ENCODE results near the gene RBX1. TPM values are rescaled to one million over a fixed set of nuclear protein-coding genes. Genes with fewer than 3 reads are reported as not detected.

RBX1 gene
- total and polyA plus RNA-seq, 2 experiments from 2014 or later, result 31.7 to 340 TPM

- TF ChIP-seq ZNF462 (CRISPR knock-in tag; IDR thresholded peaks at IDR 0.05), result no peak
Measured at GRCh38 chr22:41015003-41015402, 63.8 kb downstream of the RBX1 start (continued).

GRCh38 chr22:41021061-41021612, 70.0 kb downstream of the RBX1 start:
- no peak for TF ChIP-seq CTCF (conservative IDR thresholded peaks at IDR 0.05; ENCODE audit: low read depth in 2 of 2)
- no peak for TF ChIP-seq STAT1 (IDR thresholded peaks at IDR 0.05; ENCODE audit: unreplicated experiment)
- TF ChIP-seq JUNB (IDR thresholded peaks at IDR 0.05; ENCODE audit: unreplicated experiment), result no peak
- TF ChIP-seq POLR2AphosphoS5 (IDR thresholded peaks at IDR 0.05; ENCODE audit: low read depth), result no peak
- TF ChIP-seq ZNF114 (CRISPR knock-in tag; IDR thresholded peaks at IDR 0.05), result no peak
- TF ChIP-seq ZNF331 (CRISPR knock-in tag; IDR thresholded peaks at IDR 0.05; ENCODE audit: low read depth), result no peak
- TF ChIP-seq NANOG (IDR thresholded peaks at IDR 0.05; ENCODE audit: borderline replicate concordance), result no peak
- TF ChIP-seq EZH2phosphoT487 (IDR thresholded peaks at IDR 0.05; ENCODE audit: unreplicated experiment), result no peak
- no peak for TF ChIP-seq REST (IDR thresholded peaks at IDR 0.05; ENCODE audit: unreplicated experiment)
- no peak for TF ChIP-seq ETS1 (IDR thresholded peaks at IDR 0.05)
- TF ChIP-seq CREB1 (CRISPR knock-in tag; IDR thresholded peaks at IDR 0.05; ENCODE audit: low read depth), result no peak
- Histone ChIP-seq H3K79me2 (replicated peaks; ENCODE audit: insufficient read depth) (no peaks in the 10 kb centered on the region), H2AFZ (peak overlapping the region; percentile 96), H3K4me3 (peak overlapping the region; percentile 83), H3K4me1 (ENCODE audit: insufficient read depth) (peaks cover 13% of the 10 kb centered on the region), H3K27ac (ENCODE audit: low read depth) (peak overlapping the region; percentile 99), H4K20me1 (replicated peaks; ENCODE audit: insufficient read depth) (no peaks in the 10 kb centered on the region), H3K27me3 (ENCODE audit: insufficient read depth) (peaks cover 8% of the 10 kb centered on the region; the same call in 1 of the 2 replicates), H3K36me3 (ENCODE audit: insufficient read depth) (no peaks in the 10 kb centered on the region), H3K9me2 (ENCODE audit: insufficient read depth) (no peaks in the 10 kb centered on the region), H3K4me2 (peak overlapping the region; percentile 75), H3F3A (replicated peaks; ENCODE audit: low read depth) (peaks cover 12% of the 10 kb centered on the region)
- Mint-ChIP-seq H3K4me3 (peak overlapping the region; percentile 95), H3K27me3 (ENCODE audit: insufficient read depth, low read depth, poor library complexity) (peaks cover 8% of the 10 kb centered on the region), H3K4me1 (peaks cover 18% of the 10 kb centered on the region), H3K9me3 (no peaks in the 10 kb centered on the region; the same call in 2 of the 3 replicates), H3K27ac (peak overlapping the region; percentile 99), H3K36me3 (ENCODE audit: low read depth) (peaks cover 3% of the 10 kb centered on the region; the same call in 1 of the 3 replicates)
- DNase-seq (ENCODE audit: low spot score), result peak; percentile 49
- peak; percentile 13 for ATAC-seq
